WTC11 (cell line): ENCODE results near the gene GRIK2.

Experiments
- CREB1 ChIP-seq: sonication (generic); formaldehyde crosslinking; IDR thresholded peaks from 2 replicates; pipeline ENCODE4 v1.8.0; 2023; ENCODE audit warnings: mild to moderate bottlenecking, missing genetic modification reagents
- CREM ChIP-seq: sonication (generic); formaldehyde crosslinking; IDR thresholded peaks from 2 replicates; pipeline ENCODE4 v1.8.1; 2022; ENCODE audit warnings: mild to moderate bottlenecking, missing genetic modification reagents, moderate library complexity
- CTCF ChIP-seq: fragments of 200-600 bp; IDR thresholded peaks from 2 replicates; pipeline ENCODE4 v1.8.0; 2022; ENCODE audit warnings: antibody characterized with exemption
- FOXJ3 ChIP-seq: sonication (generic); formaldehyde crosslinking; IDR thresholded peaks from 2 replicates; pipeline ENCODE4 v1.9.0; 2021; ENCODE audit warnings: missing genetic modification reagents, mild to moderate bottlenecking, borderline replicate concordance
- GRHL2 ChIP-seq: fragments of 250-450 bp; sonication (Bioruptor Pico); IDR thresholded peaks from 2 replicates; pipeline ENCODE4 v1.8.0; 2022; ENCODE audit warnings: mild to moderate bottlenecking, moderate library complexity; ENCODE audit not compliant: insufficient replicate concordance, severe bottlenecking
- HMGXB4 ChIP-seq: sonication (generic); formaldehyde crosslinking; IDR thresholded peaks from 2 replicates; pipeline ENCODE4 v1.8.1; 2023; ENCODE audit warnings: mild to moderate bottlenecking, moderate library complexity, missing genetic modification reagents
- MAX ChIP-seq: sonication (generic); formaldehyde crosslinking; IDR thresholded peaks from 2 replicates; pipeline ENCODE4 v1.8.0; 2022; ENCODE audit warnings: mild to moderate bottlenecking, missing genetic modification reagents
- NR3C1 ChIP-seq: sonication (generic); formaldehyde crosslinking; conservative IDR thresholded peaks from 2 replicates; pipeline ENCODE4 v1.8.1; 2023; ENCODE audit warnings: low read depth, mild to moderate bottlenecking, missing genetic modification reagents
- SMAD3 ChIP-seq: sonication (generic); formaldehyde crosslinking; IDR thresholded peaks from 2 replicates; pipeline ENCODE4 v1.8.0; 2022; ENCODE audit warnings: missing genetic modification reagents, mild to moderate bottlenecking, borderline replicate concordance
- SP1 ChIP-seq: sonication (generic); formaldehyde crosslinking; conservative IDR thresholded peaks from 2 replicates; pipeline ENCODE4 v1.8.1; 2022; ENCODE audit warnings: missing genetic modification reagents
- TEAD1 ChIP-seq: sonication (generic); formaldehyde crosslinking; IDR thresholded peaks from 2 replicates; pipeline ENCODE4 v1.8.0; 2022; ENCODE audit warnings: mild to moderate bottlenecking, missing genetic modification reagents
- USF1 ChIP-seq: sonication (generic); formaldehyde crosslinking; IDR thresholded peaks from 2 replicates; pipeline ENCODE4 v1.8.0; 2022; ENCODE audit warnings: mild to moderate bottlenecking, missing genetic modification reagents
- ZBTB43 ChIP-seq: sonication (generic); formaldehyde crosslinking; IDR thresholded peaks from 2 replicates; pipeline ENCODE4 v1.8.1; 2023; ENCODE audit warnings: mild to moderate bottlenecking, missing genetic modification reagents

GRCh38 chr6:101663100-101663499, 269.6 kb downstream of the GRIK2 start:
- TF ChIP-seq CREB1 (CRISPR knock-in tag) (no peak), SP1 (no peak), CREM (no peak), USF1 (CRISPR knock-in tag) (no peak), FOXJ3 (no peak), MAX (CRISPR knock-in tag) (no peak), SMAD3 (no peak), HMGXB4 (CRISPR knock-in tag) (no peak), CTCF (no peak), NR3C1 (CRISPR knock-in tag) (no peak), ZBTB43 (no peak), TEAD1 (CRISPR knock-in tag) (no peak), GRHL2 (CRISPR knock-in tag) (no peak)
